Hepatocyte (in vitro differentiated cells): ENCODE measurements around the gene DERL3.

Experiments
- EZH2 ChIP-seq: fragments of 200-600 bp; sonication (generic); IDR thresholded peaks from 2 replicates; pipeline ENCODE4 v1.6.1; 2016; ENCODE audit warnings: antibody characterized with exemption, mild to moderate bottlenecking, borderline replicate concordance
- EZH2phosphoT487 ChIP-seq: fragments of 200-600 bp; sonication (generic); IDR thresholded peaks from one replicate; pipeline ENCODE4 v1.6.1; 2018; ENCODE audit warnings: antibody characterized with exemption, mild to moderate bottlenecking, low read depth, moderate library complexity; ENCODE audit not compliant: unreplicated experiment, severe bottlenecking
- TF ChIP-seq, protein P1 (sequence below): fragments of 200-600 bp; sonication (generic); IDR thresholded peaks from 2 replicates; pipeline ENCODE4 v1.5.1; 2016; ENCODE audit warnings: antibody characterized with exemption, mild to moderate bottlenecking; ENCODE audit not compliant: poor library complexity

DNA sequence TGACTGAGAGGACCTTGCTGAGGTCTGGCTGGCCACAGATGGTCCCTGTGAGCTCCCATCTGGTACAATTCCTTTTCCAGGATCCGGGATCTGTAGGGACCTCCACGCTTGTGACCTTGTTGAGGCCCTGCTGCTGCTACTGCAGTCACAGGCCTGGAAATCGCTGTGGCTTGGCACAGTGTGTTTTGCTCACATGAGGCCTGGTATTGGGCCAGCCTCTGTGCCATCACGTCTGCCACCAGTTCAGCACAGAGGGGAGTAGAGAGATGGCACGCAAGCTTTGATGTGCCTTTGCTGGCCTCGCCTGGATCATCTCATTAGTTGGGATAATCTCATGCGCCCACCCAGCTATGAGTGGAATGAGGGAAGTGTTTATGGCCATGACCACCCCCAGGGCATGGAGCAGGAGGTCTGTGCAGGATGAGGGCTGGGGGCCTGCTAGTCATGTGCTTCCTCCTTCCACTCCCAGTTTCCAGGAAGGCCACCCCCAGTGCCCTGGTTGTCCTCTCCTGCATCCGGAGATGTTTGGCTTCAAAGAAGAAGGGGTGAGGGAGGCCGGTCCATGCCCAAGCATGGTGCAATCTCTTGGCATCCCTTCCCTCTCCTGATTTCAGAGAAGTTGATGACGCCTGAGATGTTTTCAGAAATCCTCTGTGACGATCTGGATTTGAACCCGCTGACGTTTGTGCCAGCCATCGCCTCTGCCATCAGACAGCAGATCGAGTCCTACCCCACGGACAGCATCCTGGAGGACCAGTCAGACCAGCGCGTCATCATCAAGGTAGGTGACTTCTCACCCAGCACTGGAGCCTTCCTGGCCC, 22.4 kb downstream of the DERL3 start:
- TF ChIP-seq, protein P1, sequence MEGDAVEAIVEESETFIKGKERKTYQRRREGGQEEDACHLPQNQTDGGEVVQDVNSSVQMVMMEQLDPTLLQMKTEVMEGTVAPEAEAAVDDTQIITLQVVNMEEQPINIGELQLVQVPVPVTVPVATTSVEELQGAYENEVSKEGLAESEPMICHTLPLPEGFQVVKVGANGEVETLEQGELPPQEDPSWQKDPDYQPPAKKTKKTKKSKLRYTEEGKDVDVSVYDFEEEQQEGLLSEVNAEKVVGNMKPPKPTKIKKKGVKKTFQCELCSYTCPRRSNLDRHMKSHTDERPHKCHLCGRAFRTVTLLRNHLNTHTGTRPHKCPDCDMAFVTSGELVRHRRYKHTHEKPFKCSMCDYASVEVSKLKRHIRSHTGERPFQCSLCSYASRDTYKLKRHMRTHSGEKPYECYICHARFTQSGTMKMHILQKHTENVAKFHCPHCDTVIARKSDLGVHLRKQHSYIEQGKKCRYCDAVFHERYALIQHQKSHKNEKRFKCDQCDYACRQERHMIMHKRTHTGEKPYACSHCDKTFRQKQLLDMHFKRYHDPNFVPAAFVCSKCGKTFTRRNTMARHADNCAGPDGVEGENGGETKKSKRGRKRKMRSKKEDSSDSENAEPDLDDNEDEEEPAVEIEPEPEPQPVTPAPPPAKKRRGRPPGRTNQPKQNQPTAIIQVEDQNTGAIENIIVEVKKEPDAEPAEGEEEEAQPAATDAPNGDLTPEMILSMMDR, result no peak
- TF ChIP-seq EZH2 (no peak), EZH2phosphoT487 (no peak)
